Stimulated activated naive B cell treated with anti-CD40 and anti-IgM and Interleukin-4, amounts not matched to agents 10 μg/mL and 1 μg/mL and 100 μg/mL, for 72 hours (primary cell): ENCODE measurements around the gene ADGRV1.

Source experiments
- ATAC-seq, 2 donors: fragments of 150-1000 bp; cut with Tn5 transposase; replicated peaks; 2 replicates each; pipeline ENCODE4 v1.10.0; 2021; ENCODE audit warnings: moderate library complexity in 1 of 2
- DNase-seq: peaks from one replicate; pipeline ENCODE4 v3.0.0; 2021
- H3K27ac Mint-ChIP-seq: one replicate; pipeline ENCODE4 v1.8.0; 2022; ENCODE audit warnings: mild to moderate bottlenecking, mixed read lengths
- H3K27me3 Mint-ChIP-seq, 2 donors: one replicate each; pipeline ENCODE4 v1.8.0; 2022; ENCODE audit warnings: mixed read lengths in 2 of 2
- H3K36me3 Mint-ChIP-seq, 2 donors: one replicate each; pipeline ENCODE4 v1.8.0; 2022; ENCODE audit warnings: mixed read lengths in 2 of 2, mild to moderate bottlenecking in 1 of 2
- H3K4me1 Mint-ChIP-seq, 2 donors: one replicate each; pipeline ENCODE4 v1.8.0; 2022; ENCODE audit warnings: mixed read lengths in 2 of 2, mild to moderate bottlenecking in 1 of 2
- H3K4me3 Mint-ChIP-seq, 2 donors: one replicate each; pipeline ENCODE4 v1.8.0; 2022; ENCODE audit warnings: mild to moderate bottlenecking in 2 of 2, mixed read lengths in 2 of 2, moderate library complexity in 1 of 2
- H3K9me3 Mint-ChIP-seq, 2 donors: one replicate each; pipeline ENCODE4 v1.8.0; 2022; ENCODE audit warnings: mixed read lengths in 2 of 2, mild to moderate bottlenecking in 1 of 2

Gene ADGRV1

GRCh38 chr5:90940227-90940995, 381.8 kb downstream of the ADGRV1 start:
- Mint-ChIP-seq H3K9me3 (no peaks in the 10 kb centered on the region), H3K27ac (peak overlapping the region; percentile 9)
- ATAC-seq, result peak; percentile 99 to 100

GRCh38 chr5:90941002-90941720, 382.6 kb downstream of the ADGRV1 start:
- Mint-ChIP-seq H3K27ac (no peak overlapping the region), H3K4me3 (no peak overlapping the region), H3K9me3 (peaks cover 0 to 2% of the 10 kb centered on the region in 2 donors), H3K36me3 (no peaks in the 10 kb centered on the region), H3K4me1 (peaks cover 2 to 7% of the 10 kb centered on the region in 2 donors), H3K27me3 (peaks cover 4 to 6% of the 10 kb centered on the region in 2 donors)
- DNase-seq, result no peak
- no peak for ATAC-seq

More at GRCh38 chr5:90940227-90940995, 381.8 kb downstream of the ADGRV1 start:
- DNase-seq, result peak; percentile 18
- H3K36me3 Mint-ChIP-seq, result no peaks in the 10 kb centered on the region
- no peak overlapping the region for H3K4me3 Mint-ChIP-seq
- H3K4me1 Mint-ChIP-seq, result peaks cover 2 to 7% of the 10 kb centered on the region in 2 donors
- H3K27me3 Mint-ChIP-seq, result peaks cover 3 to 6% of the 10 kb centered on the region in 2 donors

- peaks cover 4 to 12% of the 10 kb centered on the region in 2 donors for H3K27me3 Mint-ChIP-seq
- H3K36me3 Mint-ChIP-seq, result no peaks in the 10 kb centered on the region
- peaks cover 2 to 7% of the 10 kb centered on the region in 2 donors for H3K4me1 Mint-ChIP-seq
- H3K9me3 Mint-ChIP-seq, result peaks cover 0 to 4% of the 10 kb centered on the region in 2 donors
- H3K4me3 Mint-ChIP-seq, result no peak overlapping the region
- DNase-seq, result no peak
- no peak for ATAC-seq
- no peak overlapping the region for H3K27ac Mint-ChIP-seq
These were observed 385.5 kb downstream of the ADGRV1 start for GRCh38 chr5:90944116-90944515.

- H3K4me1 Mint-ChIP-seq, result no peaks in the 10 kb centered on the region
- H3K4me3 Mint-ChIP-seq, result no peak overlapping the region
- no peak overlapping the region for H3K27ac Mint-ChIP-seq
- no peak for ATAC-seq
- H3K9me3 Mint-ChIP-seq, result peaks cover 0 to 4% of the 10 kb centered on the region in 2 donors
- DNase-seq, result no peak
- no peaks in the 10 kb centered on the region for H3K36me3 Mint-ChIP-seq
- peaks cover 5 to 13% of the 10 kb centered on the region in 2 donors for H3K27me3 Mint-ChIP-seq
These were observed 389.1 kb downstream of the ADGRV1 start for GRCh38 chr5:90947667-90948066.

- H3K4me3 Mint-ChIP-seq, result no peak overlapping the region
- peaks cover 7 to 17% of the 10 kb centered on the region in 2 donors for H3K27me3 Mint-ChIP-seq
These were observed 390.4 kb downstream of the ADGRV1 start for GRCh38 chr5:90948969-90949368.

GRCh38 chr5:90949469-90950358, 391.1 kb downstream of the ADGRV1 start:
- Mint-ChIP-seq H3K27me3 (peaks cover 7 to 17% of the 10 kb centered on the region in 2 donors), H3K4me3 (no peak overlapping the region), H3K4me1 (no peaks in the 10 kb centered on the region), H3K9me3 (peaks cover 0 to 4% of the 10 kb centered on the region in 2 donors), H3K27ac (no peak overlapping the region), H3K36me3 (no peaks in the 10 kb centered on the region)
- ATAC-seq (peak; percentile 29 to 36), DNase-seq (no peak)

More at GRCh38 chr5:90948969-90949368, 390.4 kb downstream of the ADGRV1 start:
- Mint-ChIP-seq H3K27ac (no peak overlapping the region), H3K4me1 (no peaks in the 10 kb centered on the region), H3K36me3 (no peaks in the 10 kb centered on the region), H3K9me3 (peaks cover 0 to 4% of the 10 kb centered on the region in 2 donors)
- DNase-seq (no peak), ATAC-seq (no peak)

GRCh38 chr5:90955001-90955635, 396.5 kb downstream of the ADGRV1 start:
- peaks cover 2 to 7% of the 10 kb centered on the region in 2 donors for H3K4me1 Mint-ChIP-seq
- peaks cover 4 to 11% of the 10 kb centered on the region in 2 donors for H3K27me3 Mint-ChIP-seq
- ATAC-seq (no peak), DNase-seq (no peak)
- H3K36me3 Mint-ChIP-seq, result no peaks in the 10 kb centered on the region
- no peaks in the 10 kb centered on the region for H3K9me3 Mint-ChIP-seq
- no peak overlapping the region for H3K4me3 Mint-ChIP-seq
- H3K27ac Mint-ChIP-seq, result no peak overlapping the region

GRCh38 chr5:90956511-90957097, 398.0 kb downstream of the ADGRV1 start:
- Mint-ChIP-seq H3K4me3 (no peak overlapping the region), H3K4me1 (peaks cover 2 to 7% of the 10 kb centered on the region in 2 donors), H3K27ac (peak overlapping the region; percentile 2), H3K36me3 (no peaks in the 10 kb centered on the region), H3K9me3 (no peaks in the 10 kb centered on the region), H3K27me3 (peaks cover 4 to 11% of the 10 kb centered on the region in 2 donors)
- ATAC-seq, result peak; percentile 85
- DNase-seq, result no peak

GRCh38 chr5:90957906-90958305, 399.3 kb downstream of the ADGRV1 start:
- no peak overlapping the region for H3K27ac Mint-ChIP-seq
- H3K36me3 Mint-ChIP-seq, result no peaks in the 10 kb centered on the region
- DNase-seq, result no peak
- no peak overlapping the region for H3K4me3 Mint-ChIP-seq
- H3K27me3 Mint-ChIP-seq, result peaks cover 0 to 1% of the 10 kb centered on the region in 2 donors
- no peaks in the 10 kb centered on the region for H3K9me3 Mint-ChIP-seq
- peaks cover 2 to 7% of the 10 kb centered on the region in 2 donors for H3K4me1 Mint-ChIP-seq
- ATAC-seq, result no peak

- ATAC-seq, result no peak
These were observed 400.7 kb downstream of the ADGRV1 start for GRCh38 chr5:90959262-90959661.

GRCh38 chr5:90962481-90962880, 403.9 kb downstream of the ADGRV1 start:
- Mint-ChIP-seq H3K36me3 (no peaks in the 10 kb centered on the region), H3K4me1 (no peaks in the 10 kb centered on the region), H3K27ac (no peak overlapping the region), H3K9me3 (no peaks in the 10 kb centered on the region), H3K27me3 (peaks cover 18 to 22% of the 10 kb centered on the region in 2 donors), H3K4me3 (no peak overlapping the region)
- ATAC-seq (no peak), DNase-seq (no peak)

More at GRCh38 chr5:90959262-90959661, 400.7 kb downstream of the ADGRV1 start:
- no peak overlapping the region for H3K27ac Mint-ChIP-seq
- peaks cover 0 to under 1% of the 10 kb centered on the region in 2 donors for H3K27me3 Mint-ChIP-seq
- H3K9me3 Mint-ChIP-seq, result no peaks in the 10 kb centered on the region
- DNase-seq, result no peak
- no peak overlapping the region for H3K4me3 Mint-ChIP-seq
- no peaks in the 10 kb centered on the region for H3K36me3 Mint-ChIP-seq
- peaks cover 2 to 7% of the 10 kb centered on the region in 2 donors for H3K4me1 Mint-ChIP-seq

- H3K27me3 Mint-ChIP-seq, result peaks cover 18 to 22% of the 10 kb centered on the region in 2 donors
- no peaks in the 10 kb centered on the region for H3K9me3 Mint-ChIP-seq
- ATAC-seq (no peak), DNase-seq (no peak)
- H3K27ac Mint-ChIP-seq, result no peak overlapping the region
- H3K4me3 Mint-ChIP-seq, result no peak overlapping the region
- H3K4me1 Mint-ChIP-seq, result no peaks in the 10 kb centered on the region
- H3K36me3 Mint-ChIP-seq, result no peaks in the 10 kb centered on the region
These were observed 406.6 kb downstream of the ADGRV1 start for GRCh38 chr5:90965110-90965685.

GRCh38 chr5:90967443-90967842, 408.8 kb downstream of the ADGRV1 start:
- H3K36me3 Mint-ChIP-seq, result no peaks in the 10 kb centered on the region
- no peaks in the 10 kb centered on the region for H3K4me1 Mint-ChIP-seq
- no peak overlapping the region for H3K4me3 Mint-ChIP-seq
- no peak for DNase-seq
- no peak overlapping the region for H3K27ac Mint-ChIP-seq
- H3K9me3 Mint-ChIP-seq, result peaks cover 4% of the 10 kb centered on the region in 2 donors
- H3K27me3 Mint-ChIP-seq, result peaks cover 18 to 28% of the 10 kb centered on the region in 2 donors
- no peak for ATAC-seq
